ENCODE results near the gene NFASC.

- TF ChIP-seq EP300 (IDR thresholded peaks at IDR 0.05) (no peak), POLR2A (IDR thresholded peaks at IDR 0.05) (no peak), CTCF (IDR thresholded peaks at IDR 0.05) (no peak), POLR2AphosphoS5 (IDR thresholded peaks at IDR 0.05) (no peak)
Measured at GRCh38 chr1:204896023-204896422, 25.4 kb downstream of the NFASC start.

Data from suprapubic skin (tissue), 4 donors.